ENCODE results near the gene PIGQ.

PIGQ gene

GRCh38 chr16:578232-578869 lies 8.6 kb downstream of the PIGQ start:
- H4K20me1 ChIP-seq (ENCODE audit: low read depth, low read length) = no peaks in the 10 kb centered on the region
- H3K9ac ChIP-seq (ENCODE audit: low read length) = no peak overlapping the region

DNA sequence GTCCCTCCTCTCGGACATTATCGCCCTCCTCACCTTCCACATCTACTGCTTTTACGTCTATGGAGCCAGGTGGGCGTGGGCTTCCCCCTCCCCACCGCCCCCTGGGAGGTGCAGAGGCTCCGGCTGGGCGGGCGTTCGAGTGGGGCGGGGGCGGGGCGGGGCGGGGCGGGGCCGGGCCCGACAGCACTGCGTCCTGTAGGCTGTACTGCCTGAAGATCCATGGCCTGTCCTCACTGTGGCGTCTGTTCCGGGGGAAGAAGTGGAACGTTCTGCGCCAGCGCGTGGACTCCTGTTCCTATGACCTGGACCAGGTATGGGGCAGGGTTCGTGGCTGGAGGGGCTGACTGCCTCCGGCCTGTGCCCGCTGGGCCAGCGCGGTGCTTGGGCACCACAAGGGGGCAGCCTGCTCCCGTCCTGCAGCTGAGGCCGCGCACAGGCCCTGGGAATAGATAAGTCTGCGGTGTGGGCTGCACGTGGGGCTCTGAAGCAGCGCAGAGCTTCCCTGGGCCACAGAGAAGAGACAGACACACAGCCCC lies 9.2 kb downstream of the PIGQ start:
- Histone ChIP-seq H3K4me2 (ENCODE audit: low read depth, low read length, poor library complexity, severe bottlenecking) (peak overlapping the region; percentile 29), H3K27me3 (ENCODE audit: low read length) (no peaks in the 10 kb centered on the region), H4K20me1 (ENCODE audit: low read depth, low read length) (no peaks in the 10 kb centered on the region), H3K36me3 (ENCODE audit: low read length) (no peaks in the 10 kb centered on the region), H3K9me2 (replicated peaks; ENCODE audit: insufficient read depth, low read length) (no peaks in the 10 kb centered on the region), H3K4me3 (ENCODE audit: insufficient read depth, low read length, poor library complexity, severe bottlenecking) (no peak overlapping the region), H3K9ac (ENCODE audit: low read length) (no peak overlapping the region), H2AFZ (ENCODE audit: low read depth, low read length, severe bottlenecking) (no peak overlapping the region), H3K9me3 (ENCODE audit: insufficient read depth, low read length) (no peaks in the 10 kb centered on the region), H3F3A (ENCODE audit: insufficient read depth) (no peaks in the 10 kb centered on the region), H3K27ac (ENCODE audit: low read depth, low read length) (no peak overlapping the region), H3K79me2 (ENCODE audit: insufficient read depth, low read length) (no peaks in the 10 kb centered on the region)
- TF ChIP-seq EZH2phosphoT487 (conservative IDR thresholded peaks at IDR 0.05; ENCODE audit: low read length) (no peak), CTCF (IDR thresholded peaks at IDR 0.05; ENCODE audit: insufficient read depth, low read length, poor library complexity, severe bottlenecking) (peak; percentile 84)

More at GRCh38 chr16:578232-578869, 8.6 kb downstream of the PIGQ start:
- Histone ChIP-seq H3K9me2 (replicated peaks; ENCODE audit: insufficient read depth, low read length) (no peaks in the 10 kb centered on the region), H3F3A (ENCODE audit: insufficient read depth) (no peaks in the 10 kb centered on the region), H3K36me3 (ENCODE audit: low read length) (no peaks in the 10 kb centered on the region), H3K79me2 (ENCODE audit: insufficient read depth, low read length) (no peaks in the 10 kb centered on the region), H3K27me3 (ENCODE audit: low read length) (no peaks in the 10 kb centered on the region), H3K27ac (ENCODE audit: low read depth, low read length) (no peak overlapping the region), H3K9me3 (ENCODE audit: insufficient read depth, low read length) (no peaks in the 10 kb centered on the region), H2AFZ (ENCODE audit: low read depth, low read length, severe bottlenecking) (no peak overlapping the region), H3K4me2 (ENCODE audit: low read depth, low read length, poor library complexity, severe bottlenecking) (no peak overlapping the region), H3K4me3 (ENCODE audit: insufficient read depth, low read length, poor library complexity, severe bottlenecking) (no peak overlapping the region)
- TF ChIP-seq CTCF (IDR thresholded peaks at IDR 0.05; ENCODE audit: insufficient read depth, low read length, poor library complexity, severe bottlenecking) (no peak), EZH2phosphoT487 (conservative IDR thresholded peaks at IDR 0.05; ENCODE audit: low read length) (no peak)

- Histone ChIP-seq H3K27ac (ENCODE audit: low read depth, low read length) (no peak overlapping the region), H3K4me2 (ENCODE audit: low read depth, low read length, poor library complexity, severe bottlenecking) (no peak overlapping the region), H4K20me1 (ENCODE audit: low read depth, low read length) (no peaks in the 10 kb centered on the region), H3F3A (ENCODE audit: insufficient read depth) (no peaks in the 10 kb centered on the region), H3K9me2 (replicated peaks; ENCODE audit: insufficient read depth, low read length) (no peaks in the 10 kb centered on the region), H3K9me3 (ENCODE audit: insufficient read depth, low read length) (no peaks in the 10 kb centered on the region), H3K79me2 (ENCODE audit: insufficient read depth, low read length) (no peaks in the 10 kb centered on the region), H3K4me3 (ENCODE audit: insufficient read depth, low read length, poor library complexity, severe bottlenecking) (no peak overlapping the region), H3K36me3 (ENCODE audit: low read length) (no peaks in the 10 kb centered on the region), H3K27me3 (ENCODE audit: low read length) (no peaks in the 10 kb centered on the region), H2AFZ (ENCODE audit: low read depth, low read length, severe bottlenecking) (no peak overlapping the region), H3K9ac (ENCODE audit: low read length) (no peak overlapping the region)
- TF ChIP-seq CTCF (IDR thresholded peaks at IDR 0.05; ENCODE audit: insufficient read depth, low read length, poor library complexity, severe bottlenecking) (no peak), EZH2phosphoT487 (conservative IDR thresholded peaks at IDR 0.05; ENCODE audit: low read length) (no peak)
Measured at GRCh38 chr16:580141-580945, 10.6 kb downstream of the PIGQ start.
